Esophagus squamous epithelium (tissue), 5 donors: ENCODE measurements around the gene UBAC2. TPM values are rescaled to one million over a fixed set of nuclear protein-coding genes. Genes with fewer than 3 reads are reported as not detected.

ENCODE experiments used
- DNase-seq: peaks from one replicate; lab custom pipeline; 2025; lab: John Stamatoyannopoulos, UW
- H3K27ac ChIP-seq, 4 donors: fragments of 200-600 bp; sonication (generic); one replicate each; pipeline ENCODE4 v1.5.1; 2016 to 2019; ENCODE audit warnings: mild to moderate bottlenecking in 1 of 4
- H3K27me3 ChIP-seq, 4 donors: fragments of 200-600 bp; sonication (generic); 1 replicate in 3 of 4; 2 replicates in 1 of 4; pipeline versions ENCODE4 v1.5.1 to v1.6.0; 2017 to 2021; ENCODE audit warnings: antibody characterized with exemption in 1 of 4
- H3K36me3 ChIP-seq, 3 donors: fragments of 200-600 bp; sonication (generic); one replicate each; pipeline ENCODE4 v1.5.1; 2016 to 2019
- H3K4me1 ChIP-seq, 3 donors: fragments of 200-600 bp; sonication (generic); one replicate each; pipeline ENCODE4 v1.5.1; 2017 to 2019
- H3K4me3 ChIP-seq, 4 donors: fragments of 200-600 bp; sonication (generic); 1 replicate in 3 of 4; 2 replicates in 1 of 4; pipeline ENCODE4 v1.5.1; 2016 to 2019; ENCODE audit warnings: mild to moderate bottlenecking in 2 of 4, moderate library complexity in 1 of 4
- H3K9me3 ChIP-seq, 3 donors: fragments of 200-600 bp; sonication (generic); one replicate each; pipeline ENCODE4 v1.5.1; 2016 to 2019
- POLR2A ChIP-seq, 4 donors: fragments of 450-650 bp; IDR thresholded peaks; one replicate each; pipeline ENCODE4 v1.6.1; 2017; ENCODE audit warnings: antibody characterized with exemption in 4 of 4, mild to moderate bottlenecking in 4 of 4, moderate library complexity in 3 of 4
- WGBS, 2 donors: methylation state at CpG; one replicate each; pipeline ENCODE4 v1.1.5; 2018; 5-methylcytosine and 5-hydroxymethylcytosine counted together
- intact Hi-C: fragments of 100-400 bp; cut with DNase I; formaldehyde crosslinking; loops from one replicate; pipeline ENCODE4 v1.15.0; 2022
- total RNA-seq, 4 donors: library from RNA; depleted of rRNA; stranded (reverse); fragments of >200 nt; gene quantifications; one replicate each; pipeline ENCODE4 v1.1.0, GENCODE V29; 2016
- TF ChIP-seq, protein P1 (sequence below), 6 experiments: fragments of 450-650 bp in 4 of 6; fragments of 200-600 bp in 2 of 6; sonication (generic) in 2 of 6; IDR thresholded peaks; one replicate each; pipeline ENCODE4 v1.5.1; 2016 to 2019; ENCODE audit warnings: antibody characterized with exemption in 6 of 6, mild to moderate bottlenecking in 4 of 6, moderate library complexity in 4 of 6
- donor health status: DM: yes; HTN: yes; CAD: no.

UBAC2 gene
- total RNA-seq, 4 donors from 2014 or later: 60.8 to 84.6 (median 75.0) TPM

DNA sequence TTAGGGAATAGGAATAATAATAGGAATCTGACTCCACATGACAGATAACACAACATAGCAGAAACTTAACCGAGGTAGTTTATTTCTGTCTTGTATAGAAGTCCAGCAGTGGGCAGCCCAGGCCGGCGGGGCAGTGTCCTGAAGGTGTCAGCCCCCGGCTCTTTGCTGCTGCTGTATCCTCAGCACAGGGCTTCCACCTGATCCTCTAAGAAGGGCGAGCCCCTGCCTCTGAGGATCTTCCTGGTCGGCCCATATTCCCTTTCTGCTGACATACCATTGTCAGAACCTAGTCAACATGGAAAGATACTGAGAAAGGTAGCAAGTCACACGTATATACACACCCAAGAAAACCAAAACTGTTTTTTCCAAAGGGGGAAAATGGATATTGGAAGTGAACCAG is 162.7 kb downstream of the UBAC2 start:
- TF ChIP-seq POLR2A (IDR thresholded peaks at IDR 0.05): no peak
- TF ChIP-seq, protein P1, sequence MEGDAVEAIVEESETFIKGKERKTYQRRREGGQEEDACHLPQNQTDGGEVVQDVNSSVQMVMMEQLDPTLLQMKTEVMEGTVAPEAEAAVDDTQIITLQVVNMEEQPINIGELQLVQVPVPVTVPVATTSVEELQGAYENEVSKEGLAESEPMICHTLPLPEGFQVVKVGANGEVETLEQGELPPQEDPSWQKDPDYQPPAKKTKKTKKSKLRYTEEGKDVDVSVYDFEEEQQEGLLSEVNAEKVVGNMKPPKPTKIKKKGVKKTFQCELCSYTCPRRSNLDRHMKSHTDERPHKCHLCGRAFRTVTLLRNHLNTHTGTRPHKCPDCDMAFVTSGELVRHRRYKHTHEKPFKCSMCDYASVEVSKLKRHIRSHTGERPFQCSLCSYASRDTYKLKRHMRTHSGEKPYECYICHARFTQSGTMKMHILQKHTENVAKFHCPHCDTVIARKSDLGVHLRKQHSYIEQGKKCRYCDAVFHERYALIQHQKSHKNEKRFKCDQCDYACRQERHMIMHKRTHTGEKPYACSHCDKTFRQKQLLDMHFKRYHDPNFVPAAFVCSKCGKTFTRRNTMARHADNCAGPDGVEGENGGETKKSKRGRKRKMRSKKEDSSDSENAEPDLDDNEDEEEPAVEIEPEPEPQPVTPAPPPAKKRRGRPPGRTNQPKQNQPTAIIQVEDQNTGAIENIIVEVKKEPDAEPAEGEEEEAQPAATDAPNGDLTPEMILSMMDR (IDR thresholded peaks at IDR 0.05): no peak
- H3K4me3 ChIP-seq: no peak overlapping the region
- intact Hi-C loops: no loop called here
- H3K9me3 ChIP-seq: no peaks in the 10 kb centered on the region
- H3K4me1 ChIP-seq: peaks cover 0 to 8% (median 0%) of the 10 kb centered on the region in 3 donors
- H3K27ac ChIP-seq: peak overlapping the region in 1 of 4 donors; percentile 15
- peaks cover 0 to 51% (median 0%) of the 10 kb centered on the region in 3 donors for H3K36me3 ChIP-seq
- WGBS, 2 donors: 92% methylated on average over 3 to 7 of the region's 7 CpGs
- H3K27me3 ChIP-seq: no peaks in the 10 kb centered on the region
- DNase-seq: no peak

DNA sequence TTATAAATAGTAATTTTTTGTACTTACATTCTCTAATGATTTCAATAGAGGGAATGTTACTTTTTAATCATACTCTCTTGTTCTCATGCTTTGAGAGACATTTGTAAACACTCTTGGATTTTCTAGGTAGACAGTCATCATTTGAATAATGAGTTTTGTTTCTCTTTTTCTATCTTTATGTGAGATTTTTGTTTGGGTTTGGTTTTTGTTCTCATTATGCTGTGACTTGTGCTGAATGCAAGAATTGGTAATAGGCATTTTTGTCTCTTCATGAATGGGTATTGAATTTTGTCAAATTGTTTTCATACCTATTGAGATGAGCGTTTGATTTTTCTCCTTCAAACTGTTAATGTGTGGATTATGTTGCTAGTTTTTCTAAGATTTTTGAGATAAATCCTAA is 163.3 kb downstream of the UBAC2 start:
- WGBS, 2 donors: 66 to 75% methylated on average over 1 of the region's 1 CpG
- intact Hi-C loops: no loop called here
- TF ChIP-seq, protein P1 (IDR thresholded peaks at IDR 0.05): no peak
- no peak for TF ChIP-seq POLR2A (IDR thresholded peaks at IDR 0.05)

DNA sequence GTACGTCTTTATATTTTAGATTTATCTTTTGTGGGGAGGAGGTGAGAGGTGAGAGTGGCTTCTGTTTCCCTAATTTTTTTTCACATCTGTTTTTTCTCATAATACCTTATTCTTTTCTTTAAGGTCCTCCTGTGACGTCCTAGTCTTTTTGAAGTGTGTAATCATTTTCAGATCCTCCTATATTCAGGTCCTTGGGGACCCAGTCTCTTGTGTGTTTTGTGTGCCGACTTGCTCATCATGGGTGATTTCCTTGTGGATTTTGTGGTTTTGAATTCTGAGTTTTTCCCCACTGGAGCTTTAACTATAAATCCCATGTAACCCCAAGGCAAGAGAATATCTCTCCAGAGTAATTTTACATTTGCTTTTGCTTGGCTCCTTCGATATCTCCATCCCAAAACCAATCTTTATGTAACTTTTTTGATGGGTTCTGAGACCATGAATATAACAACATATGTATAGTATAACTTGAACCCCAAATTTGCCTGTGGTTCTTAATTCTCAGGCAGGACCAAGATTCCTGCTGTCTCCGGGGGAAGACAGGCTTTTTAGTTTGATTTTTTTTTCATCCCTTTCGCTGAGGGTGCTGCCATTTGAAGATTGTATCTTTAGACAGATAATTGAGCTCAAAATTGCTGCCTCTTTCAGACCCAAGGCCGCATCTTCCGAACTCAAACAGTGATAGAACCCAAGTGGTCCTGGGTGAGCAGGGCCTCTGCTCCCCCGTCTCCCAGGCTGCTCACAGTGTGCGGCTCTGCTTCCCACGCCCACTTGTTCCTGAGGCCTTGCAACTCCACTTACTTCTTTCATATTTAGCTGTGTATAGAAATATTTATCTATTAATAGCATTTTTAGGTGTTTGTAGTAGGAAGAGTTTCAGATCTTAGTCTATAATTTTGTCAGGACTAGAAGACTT is 165.7 kb downstream of the UBAC2 start:
- 86 to 88% methylated on average over 11 of the region's 11 CpGs for WGBS, 2 donors

More for the DNA sequence above, 163.3 kb downstream of the UBAC2 start:
- no peak for DNase-seq
- no peaks in the 10 kb centered on the region for H3K9me3 ChIP-seq
- H3K27me3 ChIP-seq: no peaks in the 10 kb centered on the region
- no peak overlapping the region for H3K4me3 ChIP-seq
- peaks cover 0 to 8% (median 0%) of the 10 kb centered on the region in 3 donors for H3K4me1 ChIP-seq
- peaks cover 0 to 51% (median 0%) of the 10 kb centered on the region in 3 donors for H3K36me3 ChIP-seq
- peak overlapping the region in 1 of 4 donors; percentile 15 for H3K27ac ChIP-seq

DNA sequence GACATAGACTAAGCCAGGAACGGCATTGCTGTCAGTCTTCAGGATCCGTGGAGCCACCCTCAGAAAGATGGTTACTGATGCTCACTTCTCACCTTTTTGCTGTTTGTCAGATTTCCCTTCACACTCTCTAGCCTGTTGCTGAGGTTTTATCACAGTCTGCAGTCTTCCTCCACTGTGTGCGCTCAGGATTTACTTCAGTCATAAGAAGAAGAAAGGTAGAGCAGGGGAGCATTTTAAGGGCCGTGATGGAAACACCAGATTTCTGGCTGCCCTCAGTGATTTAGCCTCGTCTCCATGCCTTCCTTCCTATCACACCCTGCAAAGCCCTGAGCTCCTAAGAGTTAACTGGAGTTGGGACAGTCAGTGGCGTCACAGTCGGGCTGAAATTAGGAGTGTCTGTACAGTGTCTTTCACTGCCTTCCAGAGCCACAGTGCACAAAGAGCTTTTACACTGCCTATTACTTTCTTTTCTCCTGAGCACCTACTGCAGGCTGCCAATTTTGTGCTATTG is 166.5 kb downstream of the UBAC2 start:
- no peaks in the 10 kb centered on the region for H3K9me3 ChIP-seq
- TF ChIP-seq POLR2A (IDR thresholded peaks at IDR 0.05): no peak
- TF ChIP-seq, protein P1 (IDR thresholded peaks at IDR 0.05): no peak
- WGBS, 2 donors: 83 to 88% methylated on average over 7 of the region's 7 CpGs
- peaks cover 0 to 51% (median 0%) of the 10 kb centered on the region in 3 donors for H3K36me3 ChIP-seq
- H3K27ac ChIP-seq: no peak overlapping the region
- intact Hi-C loops: no loop called here
- no peak overlapping the region for H3K4me3 ChIP-seq
- peaks cover 0 to 8% (median 0%) of the 10 kb centered on the region in 3 donors for H3K4me1 ChIP-seq
- H3K27me3 ChIP-seq: no peaks in the 10 kb centered on the region
- no peak for DNase-seq

More for the DNA sequence above, 165.7 kb downstream of the UBAC2 start:
- no peak overlapping the region for H3K27ac ChIP-seq
- no peak for DNase-seq
- peaks cover 0 to 50% (median 0%) of the 10 kb centered on the region in 3 donors for H3K36me3 ChIP-seq
- no peaks in the 10 kb centered on the region for H3K9me3 ChIP-seq
- H3K27me3 ChIP-seq: no peaks in the 10 kb centered on the region
- intact Hi-C loops: no loop called here
- TF ChIP-seq, protein P1 (IDR thresholded peaks at IDR 0.05): no peak
- TF ChIP-seq POLR2A (IDR thresholded peaks at IDR 0.05): no peak
- no peak overlapping the region for H3K4me3 ChIP-seq
- peaks cover 0 to 8% (median 0%) of the 10 kb centered on the region in 3 donors for H3K4me1 ChIP-seq
